ENCODE data around the gene PAX5. TPM values are rescaled to one million over a fixed set of nuclear protein-coding genes. Genes with fewer than 3 reads are reported as not detected.

Gene PAX5
- total RNA-seq, 1 experiment from 2014 or later, result 0.39 TPM

DNA sequence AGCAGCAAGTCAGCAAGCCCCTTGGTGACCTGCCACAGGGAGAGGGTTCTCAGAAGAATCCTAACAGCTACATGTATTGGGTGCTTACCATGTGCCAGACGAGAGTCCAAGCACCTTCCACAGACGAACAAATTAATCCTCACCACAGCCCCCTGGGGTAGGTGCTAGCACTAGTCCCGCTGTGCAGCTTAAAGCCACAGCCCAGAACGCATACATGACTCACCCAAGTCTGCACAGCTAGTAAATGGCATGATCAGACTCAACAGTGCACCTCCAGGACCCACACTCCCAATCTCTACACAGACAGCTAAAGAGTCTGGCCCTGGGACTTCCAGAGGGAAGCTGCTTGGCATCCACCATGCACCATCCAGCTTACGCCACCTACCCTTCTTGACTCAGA is 111.5 kb downstream of the PAX5 start:
- Histone ChIP-seq H3K56ac (ENCODE audit: insufficient read length, low read depth, low read length) (no peak overlapping the region), H2BK15ac (ENCODE audit: low read depth, low read length) (no peak overlapping the region), H3K79me2 (ENCODE audit: insufficient read depth, low read length) (no peaks in the 10 kb centered on the region), H3K27ac (ENCODE audit: insufficient read length, low read depth, low read length) (no peak overlapping the region), H4K8ac (replicated peaks; ENCODE audit: insufficient read length, low read depth, low read length) (no peak overlapping the region), H3K4ac (ENCODE audit: low read depth, low read length) (no peak overlapping the region), H2BK5ac (ENCODE audit: insufficient read length, low read length) (no peak overlapping the region), H2BK20ac (ENCODE audit: low read depth, low read length, poor library complexity, severe bottlenecking) (no peak overlapping the region), H4K91ac (ENCODE audit: insufficient read length, low read depth, low read length) (no peak overlapping the region), H2AFZ (ENCODE audit: low read length) (no peak overlapping the region), H2BK12ac (ENCODE audit: insufficient read length, low read depth, low read length) (no peak overlapping the region), H2AK5ac (ENCODE audit: insufficient read length, low read length) (no peak overlapping the region), H3K9ac (ENCODE audit: extremely low read depth, insufficient read length, low read length) (no peak overlapping the region), H3K23ac (ENCODE audit: insufficient read length, low read depth, low read length) (no peak overlapping the region), H3K4me2 (ENCODE audit: insufficient read depth, insufficient read length, low read length) (no peak overlapping the region), H4K5ac (ENCODE audit: insufficient read length, low read depth, low read length) (no peak overlapping the region), H3K4me1 (ENCODE audit: insufficient read depth, low read length) (no peaks in the 10 kb centered on the region; the same call in 1 of the 2 replicates), H3K27me3 (ENCODE audit: insufficient read depth, low read length) (no peaks in the 10 kb centered on the region), H3K9me3 (ENCODE audit: control insufficient read depth, low read depth, low read length) (no peaks in the 10 kb centered on the region), H2BK120ac (ENCODE audit: low read depth, low read length, poor library complexity, severe bottlenecking) (no peak overlapping the region), H3K23me2 (ENCODE audit: insufficient read length, low read depth, low read length, poor library complexity, severe bottlenecking) (no peaks in the 10 kb centered on the region), H4K20me1 (ENCODE audit: control insufficient read depth, insufficient read depth, insufficient read length) (no peaks in the 10 kb centered on the region), H3K18ac (ENCODE audit: insufficient read length, low read depth, low read length) (no peak overlapping the region), H3T11ph (ENCODE audit: low read length) (no peak overlapping the region), H3K79me1 (ENCODE audit: insufficient read depth, low read depth, low read length, poor library complexity, severe bottlenecking) (no peaks in the 10 kb centered on the region), H3K14ac (ENCODE audit: insufficient read depth, low read length) (no peak overlapping the region)
- H3K9me3 Mint-ChIP-seq, result no peaks in the 10 kb centered on the region; a peak in 1 of 5 replicates
- no peak for DNase-seq
- no peaks in the 10 kb centered on the region for H3K36me3 Mint-ChIP-seq (ENCODE audit: insufficient read depth in 1 of 3, low read depth in 3 of 3)
- H3K4me3 Mint-ChIP-seq, result no peak overlapping the region; a peak in 1 of 5 replicates
- H3K27ac Mint-ChIP-seq, result no peak overlapping the region; a peak in 1 of 7 replicates
- peaks cover 0 to 2% of the 10 kb centered on the region in 2 experiments; a peak in 1 of 4 replicates for H3K4me1 Mint-ChIP-seq
- no CpG with 5 or more reads among the region's 5 CpGs for WGBS (ENCODE audit: extremely low coverage, insufficient read length, low lambda C conversion rate)
- peaks cover 4% of the 10 kb centered on the region; the same call in 1 of the 2 replicates for H3K27me3 Mint-ChIP-seq (ENCODE audit: low read depth)
- TF ChIP-seq, protein P1, sequence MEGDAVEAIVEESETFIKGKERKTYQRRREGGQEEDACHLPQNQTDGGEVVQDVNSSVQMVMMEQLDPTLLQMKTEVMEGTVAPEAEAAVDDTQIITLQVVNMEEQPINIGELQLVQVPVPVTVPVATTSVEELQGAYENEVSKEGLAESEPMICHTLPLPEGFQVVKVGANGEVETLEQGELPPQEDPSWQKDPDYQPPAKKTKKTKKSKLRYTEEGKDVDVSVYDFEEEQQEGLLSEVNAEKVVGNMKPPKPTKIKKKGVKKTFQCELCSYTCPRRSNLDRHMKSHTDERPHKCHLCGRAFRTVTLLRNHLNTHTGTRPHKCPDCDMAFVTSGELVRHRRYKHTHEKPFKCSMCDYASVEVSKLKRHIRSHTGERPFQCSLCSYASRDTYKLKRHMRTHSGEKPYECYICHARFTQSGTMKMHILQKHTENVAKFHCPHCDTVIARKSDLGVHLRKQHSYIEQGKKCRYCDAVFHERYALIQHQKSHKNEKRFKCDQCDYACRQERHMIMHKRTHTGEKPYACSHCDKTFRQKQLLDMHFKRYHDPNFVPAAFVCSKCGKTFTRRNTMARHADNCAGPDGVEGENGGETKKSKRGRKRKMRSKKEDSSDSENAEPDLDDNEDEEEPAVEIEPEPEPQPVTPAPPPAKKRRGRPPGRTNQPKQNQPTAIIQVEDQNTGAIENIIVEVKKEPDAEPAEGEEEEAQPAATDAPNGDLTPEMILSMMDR (conservative IDR thresholded peaks at IDR 0.05), result no peak
